Neural progenitor cell (in vitro differentiated cells): ENCODE results near the gene FRMD5. TPM values are rescaled to one million over a fixed set of nuclear protein-coding genes. Genes with fewer than 3 reads are reported as not detected.

Experiments used
- DNase-seq: peaks from one replicate; pipeline ENCODE4 v3.0.0-alpha.2; 2016; ENCODE audit warnings: low spot score
- H2AFZ ChIP-seq: fragments of 200-600 bp; sonication (generic); replicated peaks from 2 replicates; pipeline ENCODE4 v1.6.1; 2016; ENCODE audit warnings: antibody characterized with exemption
- H3F3A ChIP-seq: fragments of 200-600 bp; sonication (generic); 2 replicates; pipeline ENCODE4 v1.6.1; 2016; ENCODE audit warnings: antibody characterized with exemption, low read depth
- H3K27ac ChIP-seq: fragments of 200-600 bp; sonication (generic); 2 replicates; pipeline ENCODE4 v1.5.1; 2016; ENCODE audit warnings: mild to moderate bottlenecking
- H3K27me3 ChIP-seq: fragments of 200-600 bp; sonication (generic); 2 replicates; pipeline ENCODE4 v1.6.1; 2016; ENCODE audit warnings: mild to moderate bottlenecking, moderate library complexity
- H3K36me3 ChIP-seq: fragments of 200-600 bp; sonication (generic); 2 replicates; pipeline ENCODE4 v1.5.1; 2016
- H3K4me1 ChIP-seq: fragments of 200-600 bp; sonication (generic); 2 replicates; pipeline ENCODE4 v1.6.1; 2016; ENCODE audit warnings: mixed run types
- H3K4me2 ChIP-seq: fragments of 200-600 bp; sonication (generic); 2 replicates; pipeline ENCODE4 v1.6.1; 2016
- H3K4me3 ChIP-seq: fragments of 200-600 bp; sonication (generic); 2 replicates; pipeline ENCODE4 v1.5.1; 2016
- H3K79me2 ChIP-seq: fragments of 200-600 bp; sonication (generic); 2 replicates; pipeline ENCODE4 v1.6.1; 2016; ENCODE audit warnings: low read depth
- H3K9ac ChIP-seq: fragments of 200-600 bp; sonication (generic); 2 replicates; pipeline ENCODE4 v1.6.1; 2016
- H3K9me3 ChIP-seq: fragments of 200-600 bp; sonication (generic); 2 replicates; pipeline ENCODE4 v1.5.1; 2016; ENCODE audit warnings: low read depth
- H4K20me1 ChIP-seq: fragments of 200-600 bp; sonication (generic); 2 replicates; pipeline ENCODE4 v1.6.1; 2016; ENCODE audit warnings: low read depth
- H3K27ac Mint-ChIP-seq: 3 replicates; pipeline ENCODE4 v1.8.0; 2021; ENCODE audit warnings: mixed read lengths
- H3K27me3 Mint-ChIP-seq: 2 replicates; pipeline ENCODE4 v1.8.0; 2022; ENCODE audit warnings: low read depth, mild to moderate bottlenecking, inconsistent platforms, moderate library complexity, mixed read lengths; ENCODE audit not compliant: insufficient read depth
- H3K36me3 Mint-ChIP-seq: 3 replicates; pipeline ENCODE4 v1.8.0; 2021; ENCODE audit warnings: mixed read lengths
- H3K4me1 Mint-ChIP-seq: 3 replicates; pipeline ENCODE4 v1.8.0; 2021; ENCODE audit warnings: mixed read lengths
- H3K4me3 Mint-ChIP-seq: 3 replicates; pipeline ENCODE4 v1.8.0; 2021; ENCODE audit warnings: mild to moderate bottlenecking, moderate library complexity, mixed read lengths
- H3K9me3 Mint-ChIP-seq: 3 replicates; pipeline ENCODE4 v1.8.0; 2020; ENCODE audit warnings: mixed read lengths
- EZH2 ChIP-seq: fragments of 200-600 bp; sonication (generic); IDR thresholded peaks from 2 replicates; pipeline ENCODE4 v1.6.1; 2017; ENCODE audit warnings: antibody characterized with exemption, mild to moderate bottlenecking, moderate library complexity
- EZH2phosphoT487 ChIP-seq: fragments of 200-600 bp; sonication (generic); IDR thresholded peaks from 2 replicates; pipeline ENCODE4 v1.6.1; 2017; ENCODE audit warnings: antibody characterized with exemption
- total RNA-seq: library from RNA; depleted of rRNA; stranded (reverse); fragments of >200 nt; gene quantifications from 2 replicates; pipeline ENCODE4 v1.2.3, GENCODE V29; 2015; ENCODE audit warnings: low replicate concordance
- TF ChIP-seq, protein P1 (sequence below): fragments of 200-600 bp; sonication (generic); IDR thresholded peaks from 2 replicates; pipeline ENCODE4 v1.5.1; 2017; ENCODE audit warnings: antibody characterized with exemption, mild to moderate bottlenecking

FRMD5 gene
- total RNA-seq, 1 donor from 2014 or later = 10.1 TPM

- DNase-seq = peak; percentile 67
- TF ChIP-seq EZH2 (no peak), EZH2phosphoT487 (peak; percentile 47)
- TF ChIP-seq, protein P1, sequence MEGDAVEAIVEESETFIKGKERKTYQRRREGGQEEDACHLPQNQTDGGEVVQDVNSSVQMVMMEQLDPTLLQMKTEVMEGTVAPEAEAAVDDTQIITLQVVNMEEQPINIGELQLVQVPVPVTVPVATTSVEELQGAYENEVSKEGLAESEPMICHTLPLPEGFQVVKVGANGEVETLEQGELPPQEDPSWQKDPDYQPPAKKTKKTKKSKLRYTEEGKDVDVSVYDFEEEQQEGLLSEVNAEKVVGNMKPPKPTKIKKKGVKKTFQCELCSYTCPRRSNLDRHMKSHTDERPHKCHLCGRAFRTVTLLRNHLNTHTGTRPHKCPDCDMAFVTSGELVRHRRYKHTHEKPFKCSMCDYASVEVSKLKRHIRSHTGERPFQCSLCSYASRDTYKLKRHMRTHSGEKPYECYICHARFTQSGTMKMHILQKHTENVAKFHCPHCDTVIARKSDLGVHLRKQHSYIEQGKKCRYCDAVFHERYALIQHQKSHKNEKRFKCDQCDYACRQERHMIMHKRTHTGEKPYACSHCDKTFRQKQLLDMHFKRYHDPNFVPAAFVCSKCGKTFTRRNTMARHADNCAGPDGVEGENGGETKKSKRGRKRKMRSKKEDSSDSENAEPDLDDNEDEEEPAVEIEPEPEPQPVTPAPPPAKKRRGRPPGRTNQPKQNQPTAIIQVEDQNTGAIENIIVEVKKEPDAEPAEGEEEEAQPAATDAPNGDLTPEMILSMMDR = no peak
- H3K27ac ChIP-seq = peak overlapping the region; percentile 66
Measured at GRCh38 chr15:44159492-44159891, 35.6 kb downstream of the FRMD5 start.

DNA sequence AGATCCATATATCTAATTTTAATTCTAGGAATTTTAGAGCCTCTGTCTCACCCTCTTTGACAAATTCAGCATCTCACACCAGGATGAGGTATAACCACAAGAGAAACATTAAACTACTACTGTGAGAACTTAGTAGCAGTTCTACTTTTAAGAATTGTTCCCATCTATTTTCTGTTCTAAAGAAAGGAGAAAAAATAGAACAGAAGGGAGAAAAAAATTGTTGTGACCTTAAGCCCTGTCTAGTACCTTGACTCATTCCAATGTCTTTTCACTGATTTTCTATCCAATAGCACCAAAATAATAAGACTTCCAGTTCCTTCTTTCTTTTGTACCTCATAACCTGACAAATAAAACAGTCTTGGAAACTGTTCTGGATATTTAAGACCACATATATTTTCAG, 37.0 kb downstream of the FRMD5 start:
- Histone ChIP-seq H3K79me2 (no peaks in the 10 kb centered on the region), H3K36me3 (no peaks in the 10 kb centered on the region), H3K4me2 (no peak overlapping the region), H3K4me3 (no peak overlapping the region), H4K20me1 (peaks cover 4% of the 10 kb centered on the region), H3K4me1 (no peaks in the 10 kb centered on the region), H3K27me3 (no peaks in the 10 kb centered on the region), H3F3A (peaks cover 17% of the 10 kb centered on the region), H3K9ac (no peak overlapping the region), H3K9me3 (no peaks in the 10 kb centered on the region), H2AFZ (no peak overlapping the region), H3K27ac (no peak overlapping the region)
- no peak overlapping the region for H3K27ac Mint-ChIP-seq
- no peak for DNase-seq
- H3K4me3 Mint-ChIP-seq = no peak overlapping the region
- peaks cover 1% of the 10 kb centered on the region for H3K36me3 Mint-ChIP-seq
- H3K27me3 Mint-ChIP-seq = peaks cover 2% of the 10 kb centered on the region
- peaks cover 13% of the 10 kb centered on the region for H3K4me1 Mint-ChIP-seq
- TF ChIP-seq EZH2phosphoT487 (no peak), EZH2 (no peak)
- TF ChIP-seq, protein P1 = no peak
- no peaks in the 10 kb centered on the region for H3K9me3 Mint-ChIP-seq

More at GRCh38 chr15:44159492-44159891, 35.6 kb downstream of the FRMD5 start:
- Mint-ChIP-seq H3K4me1 (peaks cover 13% of the 10 kb centered on the region), H3K4me3 (no peak overlapping the region), H3K36me3 (peaks cover 2% of the 10 kb centered on the region), H3K27me3 (peaks cover 2% of the 10 kb centered on the region), H3K27ac (no peak overlapping the region), H3K9me3 (no peaks in the 10 kb centered on the region)
- no peak overlapping the region for H2AFZ ChIP-seq
- peaks cover 17% of the 10 kb centered on the region for H3F3A ChIP-seq
- H3K4me2 ChIP-seq = no peak overlapping the region
- no peak overlapping the region for H3K4me3 ChIP-seq
- H3K27me3 ChIP-seq = no peaks in the 10 kb centered on the region
- H4K20me1 ChIP-seq = peaks cover 4% of the 10 kb centered on the region
- H3K9ac ChIP-seq = no peak overlapping the region
- no peaks in the 10 kb centered on the region for H3K36me3 ChIP-seq
- no peaks in the 10 kb centered on the region for H3K4me1 ChIP-seq
- no peaks in the 10 kb centered on the region for H3K9me3 ChIP-seq
- H3K79me2 ChIP-seq = no peaks in the 10 kb centered on the region

- DNase-seq = no peak
- Histone ChIP-seq H3F3A (peaks cover 17% of the 10 kb centered on the region), H3K4me1 (no peaks in the 10 kb centered on the region), H4K20me1 (peaks cover 4% of the 10 kb centered on the region), H3K4me3 (no peak overlapping the region), H3K27me3 (no peaks in the 10 kb centered on the region), H3K36me3 (no peaks in the 10 kb centered on the region), H3K79me2 (no peaks in the 10 kb centered on the region), H3K9me3 (no peaks in the 10 kb centered on the region), H3K27ac (no peak overlapping the region), H2AFZ (no peak overlapping the region), H3K4me2 (no peak overlapping the region), H3K9ac (no peak overlapping the region)
- peaks cover 2% of the 10 kb centered on the region for H3K27me3 Mint-ChIP-seq
- peaks cover 13% of the 10 kb centered on the region for H3K4me1 Mint-ChIP-seq
- H3K4me3 Mint-ChIP-seq = no peak overlapping the region
- no peaks in the 10 kb centered on the region for H3K9me3 Mint-ChIP-seq
- H3K27ac Mint-ChIP-seq = no peak overlapping the region
- no peaks in the 10 kb centered on the region for H3K36me3 Mint-ChIP-seq
- TF ChIP-seq, protein P1 = no peak
- TF ChIP-seq EZH2phosphoT487 (no peak), EZH2 (no peak)
Measured at GRCh38 chr15:44157679-44158078, 37.4 kb downstream of the FRMD5 start.
